Brain microvascular endothelial cell (primary cell): Measurements from ENCODE around the gene HADH.

Experiments used
- DNase-seq: peaks from one replicate; pipeline ENCODE4 v3.0.0-alpha.2; 2020
- H3K27ac ChIP-seq: fragments of 250-450 bp; sonication (Bioruptor Pico); 2 replicates; pipeline ENCODE4 v1.5.1; 2020; ENCODE audit warnings: mild to moderate bottlenecking, moderate library complexity
- H3K27me3 ChIP-seq: fragments of 250-450 bp; sonication (Bioruptor Pico); replicated peaks from 2 replicates; pipeline ENCODE4 v1.5.1; 2020; ENCODE audit warnings: mild to moderate bottlenecking
- H3K36me3 ChIP-seq: fragments of 250-450 bp; sonication (Bioruptor Pico); replicated peaks from 2 replicates; pipeline ENCODE4 v1.5.1; 2020; ENCODE audit warnings: mild to moderate bottlenecking
- H3K4me3 ChIP-seq: 2 replicates; pipeline ENCODE4 v1.5.1; 2011; ENCODE audit warnings: low read depth, mild to moderate bottlenecking, control low read depth, low read length, moderate library complexity
- CTCF ChIP-seq: IDR thresholded peaks from 2 replicates; pipeline ENCODE4 v1.5.1; 2011; ENCODE audit warnings: low read depth, mild to moderate bottlenecking, moderate library complexity, low read length, control low read depth, inconsistent platforms; ENCODE audit errors: missing control alignments
- in situ Hi-C: cut with HindIII; loops from 2 replicates; pipeline ENCODE4 v1.10.0; 2017; ENCODE audit warnings: low sequenced_read_pairs, low pct_ligation_motif_present

The HADH gene

GRCh38 chr4:107999932-108000539, 10.3 kb downstream of the HADH start:
- in situ Hi-C loops, result no loop called here
- TF ChIP-seq CTCF, result no peak
- no peaks in the 10 kb centered on the region for H3K27me3 ChIP-seq
- no peak overlapping the region for H3K27ac ChIP-seq
- no peak for DNase-seq
- no peak overlapping the region for H3K4me3 ChIP-seq
- H3K36me3 ChIP-seq, result no peaks in the 10 kb centered on the region

- in situ Hi-C loops, result no loop called here
- Histone ChIP-seq H3K36me3 (no peaks in the 10 kb centered on the region), H3K27ac (no peak overlapping the region), H3K4me3 (no peak overlapping the region), H3K27me3 (no peaks in the 10 kb centered on the region)
- no peak for DNase-seq
- no peak for TF ChIP-seq CTCF
These were observed 11.9 kb downstream of the HADH start for GRCh38 chr4:108001540-108002135.

- Histone ChIP-seq H3K36me3 (no peaks in the 10 kb centered on the region), H3K4me3 (no peak overlapping the region), H3K27me3 (no peaks in the 10 kb centered on the region), H3K27ac (no peak overlapping the region)
- TF ChIP-seq CTCF, result no peak
- in situ Hi-C loops, result no loop called here
- no peak for DNase-seq
These were observed 14.4 kb downstream of the HADH start for GRCh38 chr4:108003982-108004515.

GRCh38 chr4:108004646-108005045, 15.0 kb downstream of the HADH start:
- H3K36me3 ChIP-seq, result no peaks in the 10 kb centered on the region
- no peak for DNase-seq
- H3K27me3 ChIP-seq, result no peaks in the 10 kb centered on the region
- no peak overlapping the region for H3K4me3 ChIP-seq
- in situ Hi-C loops, result no loop called here
- no peak for TF ChIP-seq CTCF
- no peak overlapping the region for H3K27ac ChIP-seq

- TF ChIP-seq CTCF, result no peak
- no peak overlapping the region for H3K27ac ChIP-seq
- in situ Hi-C loops, result no loop called here
These were observed 16.1 kb downstream of the HADH start for GRCh38 chr4:108005807-108006206.

More at GRCh38 chr4:108005807-108006206, 16.1 kb downstream of the HADH start:
- DNase-seq, result no peak
- Histone ChIP-seq H3K4me3 (no peak overlapping the region), H3K27me3 (no peaks in the 10 kb centered on the region), H3K36me3 (no peaks in the 10 kb centered on the region)
